HG03095 (cell line): ENCODE measurements around the gene NEXN.

Experiments
- ATAC-seq: cut with Tn5 transposase; IDR thresholded peaks from one replicate; pipeline ENCODE4 v1.9.1; 2021; ENCODE audit warnings: moderate library complexity; ENCODE audit not compliant: unreplicated experiment

The NEXN gene

DNA sequence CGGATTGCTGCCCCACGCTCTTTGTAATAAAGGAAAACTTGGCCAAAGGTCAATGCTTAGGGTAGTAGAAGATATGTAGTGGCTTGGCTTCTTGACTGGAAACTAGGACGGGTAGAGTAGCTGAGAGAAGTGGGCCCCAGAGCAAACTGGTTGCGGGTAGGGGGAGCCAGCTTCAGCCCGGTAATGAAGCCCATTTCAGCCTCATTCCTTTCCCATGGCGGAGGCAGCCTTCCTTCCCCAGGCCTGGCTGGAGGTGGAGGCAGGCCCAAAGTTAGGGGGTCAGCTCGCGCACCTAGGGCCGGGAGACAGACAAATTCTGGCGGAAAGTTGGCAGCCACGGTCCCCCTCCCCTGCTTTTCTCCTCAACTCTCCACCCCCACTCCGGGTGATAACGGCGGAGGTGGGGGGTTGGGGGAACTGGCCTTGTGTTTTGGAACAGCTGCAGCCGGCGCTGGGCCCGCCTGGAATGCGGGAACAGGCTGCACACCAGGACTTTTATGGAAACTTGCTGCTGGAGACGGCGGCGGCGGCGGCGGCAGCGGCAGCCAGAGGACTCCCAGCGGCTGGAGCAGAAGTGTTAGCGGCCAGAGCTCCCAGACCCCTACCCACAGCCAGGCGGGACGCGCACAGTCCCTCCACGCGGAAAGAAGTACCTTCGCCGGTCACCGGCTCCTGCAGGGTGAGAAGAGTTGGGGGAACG lies at the start of gene NEXN:
Gene NEXN, plus strand, starts transcription at position 544 of the 700 bp plus-strand sequence. CDS start 27,483 bp downstream, outside the sequence.
- ATAC-seq, result no peak

GRCh38 chr1:77841574-77841973 lies 46.9 kb upstream of the NEXN start:
- no peak for ATAC-seq

- ATAC-seq, result no peak
Observed at GRCh38 chr1:77845951-77846350, 42.5 kb upstream of the NEXN start.

DNA sequence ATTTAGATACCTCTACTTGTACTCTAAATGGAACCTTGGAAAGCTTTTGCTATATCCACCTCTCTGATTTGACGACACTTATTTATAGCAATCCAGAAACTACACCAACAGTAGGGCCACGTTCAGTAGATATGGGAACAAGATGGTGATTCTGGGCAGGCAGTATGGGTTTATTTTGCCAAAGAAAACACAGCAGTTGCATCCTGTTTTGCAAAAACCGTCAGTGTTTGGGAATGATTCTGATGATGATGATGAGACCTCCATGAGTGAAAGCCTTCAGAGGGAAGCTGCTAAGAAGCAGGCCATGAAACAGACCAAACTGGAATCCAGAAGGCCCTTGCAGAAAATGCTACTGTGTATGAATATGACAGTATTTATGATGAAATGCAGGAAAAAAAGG lies 41.5 kb upstream of the NEXN start:
- no peak for ATAC-seq

GRCh38 chr1:77847621-77848080 lies 40.8 kb upstream of the NEXN start:
- ATAC-seq, result no peak

- ATAC-seq, result no peak
Observed at GRCh38 chr1:77850082-77850481, 38.3 kb upstream of the NEXN start.

GRCh38 chr1:77857552-77857951 lies 30.9 kb upstream of the NEXN start:
- ATAC-seq, result no peak

GRCh38 chr1:77858725-77859124 lies 29.7 kb upstream of the NEXN start:
- no peak for ATAC-seq

GRCh38 chr1:77859248-77859647 lies 29.2 kb upstream of the NEXN start:
- no peak for ATAC-seq

DNA sequence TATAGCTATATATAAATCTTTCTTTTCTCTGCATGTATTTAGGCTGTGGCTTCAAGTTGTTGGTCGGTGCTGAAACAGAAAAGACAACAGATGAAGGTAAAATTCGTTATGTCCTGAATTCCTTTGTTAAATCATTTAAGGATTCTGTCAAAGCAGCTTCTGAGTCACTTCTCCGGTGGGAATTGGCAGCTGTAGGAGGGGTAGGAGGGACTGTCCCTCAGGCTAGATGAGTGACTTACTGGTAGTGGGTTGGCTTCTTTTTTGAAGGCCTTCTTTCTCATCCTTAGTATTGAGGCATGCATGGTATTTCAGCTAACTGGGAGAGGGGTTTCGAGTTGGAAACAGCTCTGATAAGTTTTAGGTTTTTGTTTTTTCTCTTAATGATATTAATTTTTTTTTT lies 22.1 kb upstream of the NEXN start:
- ATAC-seq, result no peak

DNA sequence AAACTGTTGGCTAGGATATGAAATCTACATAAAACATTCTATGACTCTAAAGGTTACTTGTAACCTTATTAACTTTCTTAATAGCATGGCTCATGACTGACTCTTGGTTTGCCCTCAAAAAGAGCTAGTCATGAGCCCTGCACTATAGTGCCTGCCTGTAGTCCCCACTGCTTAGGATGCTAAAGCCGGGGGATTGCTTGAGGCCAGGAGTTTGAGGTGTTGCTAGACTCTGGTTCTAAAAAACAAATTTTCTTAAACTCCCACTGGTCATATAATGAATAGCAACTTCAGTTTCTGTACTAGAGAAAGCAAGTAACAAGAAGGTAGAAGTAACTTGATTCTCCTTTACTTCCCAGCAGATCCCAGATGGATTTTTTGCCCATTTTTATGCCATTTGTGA lies 15.8 kb upstream of the NEXN start:
- ATAC-seq, result no peak

DNA sequence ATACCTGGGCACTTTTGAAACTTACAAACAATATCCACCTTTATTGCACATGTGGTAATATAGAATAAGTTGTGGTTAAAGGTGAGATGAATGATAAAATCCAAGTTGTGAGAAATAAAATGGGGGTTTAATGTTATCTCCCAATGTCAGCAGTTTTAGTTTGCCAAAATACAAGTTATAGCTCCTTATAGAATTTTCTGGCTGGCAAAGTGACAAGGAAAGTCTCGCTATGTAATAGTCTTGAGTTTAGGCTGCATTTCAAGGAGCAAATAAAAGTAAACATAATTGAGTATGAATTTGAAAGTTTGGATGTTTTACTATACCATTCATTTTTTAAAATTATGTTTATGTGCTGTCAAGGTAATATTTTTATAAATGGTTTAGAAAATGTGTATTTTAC lies 15.0 kb upstream of the NEXN start:
- no peak for ATAC-seq

- no peak for ATAC-seq
Observed at GRCh38 chr1:77874804-77875445, 13.5 kb upstream of the NEXN start.

DNA sequence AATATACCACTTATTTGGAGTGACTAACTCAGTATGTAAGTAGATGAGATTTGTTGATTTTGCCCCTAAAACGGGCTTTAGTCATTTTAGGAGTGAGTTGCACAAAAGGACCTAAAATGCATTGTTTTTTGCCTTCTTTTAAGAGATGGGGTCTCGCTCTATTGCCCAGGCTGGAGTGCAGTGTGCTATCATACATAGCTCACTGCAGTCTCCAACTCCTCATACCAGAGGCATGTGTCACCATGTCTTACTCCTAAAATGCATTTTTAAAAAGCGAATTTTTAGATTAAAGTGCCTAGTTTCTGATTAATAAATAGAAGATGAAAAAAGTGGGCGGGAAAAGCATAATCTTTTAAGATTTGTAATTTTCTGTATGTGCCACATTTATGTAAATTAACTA lies 11.5 kb upstream of the NEXN start:
- ATAC-seq, result no peak

DNA sequence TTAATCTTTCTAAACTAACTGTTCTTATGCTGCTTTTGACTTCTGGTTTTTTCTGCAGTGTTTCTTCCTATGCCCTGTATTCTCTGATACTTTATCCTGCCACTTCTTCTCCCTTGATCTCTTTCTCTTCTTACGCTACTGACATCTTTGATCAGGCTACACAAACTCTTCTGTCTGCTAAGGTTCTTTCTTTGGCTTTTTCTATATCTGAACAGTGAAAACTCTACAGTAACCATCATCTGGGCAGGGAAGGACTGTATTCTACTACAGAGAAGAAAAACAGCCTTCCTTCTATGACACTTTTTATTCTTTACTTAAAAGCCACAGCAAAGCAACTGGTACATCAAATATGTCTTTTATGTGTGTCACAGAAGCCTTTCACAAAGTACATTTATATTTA lies 7.4 kb upstream of the NEXN start:
- no peak for ATAC-seq

DNA sequence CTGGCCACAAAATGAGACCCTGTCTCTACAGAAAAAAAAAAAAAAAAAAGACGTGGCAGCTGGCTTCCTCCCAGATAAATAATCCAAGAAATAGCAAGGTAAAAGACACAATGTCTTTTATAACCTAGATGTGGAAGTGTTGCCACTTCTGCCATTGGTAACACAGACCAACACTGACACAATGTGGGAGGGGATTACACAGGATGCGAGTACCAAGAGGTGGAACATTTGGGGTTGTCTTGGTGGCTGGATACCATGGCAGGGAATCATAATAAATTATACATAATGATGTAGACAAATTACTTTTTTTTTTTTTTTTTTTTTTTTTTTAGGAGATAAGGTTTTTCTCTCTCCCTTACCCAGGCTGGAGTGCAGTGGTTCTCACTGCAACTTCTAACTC lies 6.0 kb upstream of the NEXN start:
- no peak for ATAC-seq

- no peak for ATAC-seq
Observed at GRCh38 chr1:77888781-77889642, 588 bp downstream of the NEXN start.

- no peak for ATAC-seq
Observed at GRCh38 chr1:77889671-77890070, 1.2 kb downstream of the NEXN start.

- ATAC-seq, result no peak
Observed at GRCh38 chr1:77891200-77891599, 2.8 kb downstream of the NEXN start.

DNA sequence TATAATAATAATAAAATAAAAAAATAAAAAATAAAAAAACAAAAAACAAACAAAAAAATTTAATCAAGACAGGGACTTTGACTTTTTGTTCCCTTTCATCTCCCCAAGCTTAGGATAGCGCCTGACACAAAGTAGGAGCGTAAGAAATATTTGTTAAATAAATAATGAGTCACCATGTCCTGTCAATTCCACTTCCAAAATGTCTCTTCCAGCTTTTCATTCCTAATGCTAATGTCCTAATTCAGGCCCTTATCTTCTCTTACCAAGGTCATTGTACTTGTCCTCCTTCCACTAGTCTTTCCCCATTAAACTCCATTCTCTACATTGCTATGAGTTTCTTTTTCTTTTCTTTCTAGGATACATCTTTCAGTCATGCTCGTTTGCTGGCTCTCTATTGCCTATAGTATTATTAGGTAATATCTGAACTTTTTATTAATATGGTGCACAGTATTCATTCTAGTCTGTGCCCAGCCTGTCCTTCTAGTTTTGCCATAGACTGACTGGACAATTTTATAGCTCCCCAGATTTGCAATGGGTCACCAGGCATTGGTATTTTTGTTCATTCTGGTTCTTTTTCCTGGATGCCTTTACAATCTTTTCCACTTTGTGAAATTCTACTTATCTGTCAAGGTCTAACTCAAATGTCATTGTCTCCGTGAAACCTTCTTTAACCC lies 11.4 kb downstream of the NEXN start:
- ATAC-seq, result no peak

DNA sequence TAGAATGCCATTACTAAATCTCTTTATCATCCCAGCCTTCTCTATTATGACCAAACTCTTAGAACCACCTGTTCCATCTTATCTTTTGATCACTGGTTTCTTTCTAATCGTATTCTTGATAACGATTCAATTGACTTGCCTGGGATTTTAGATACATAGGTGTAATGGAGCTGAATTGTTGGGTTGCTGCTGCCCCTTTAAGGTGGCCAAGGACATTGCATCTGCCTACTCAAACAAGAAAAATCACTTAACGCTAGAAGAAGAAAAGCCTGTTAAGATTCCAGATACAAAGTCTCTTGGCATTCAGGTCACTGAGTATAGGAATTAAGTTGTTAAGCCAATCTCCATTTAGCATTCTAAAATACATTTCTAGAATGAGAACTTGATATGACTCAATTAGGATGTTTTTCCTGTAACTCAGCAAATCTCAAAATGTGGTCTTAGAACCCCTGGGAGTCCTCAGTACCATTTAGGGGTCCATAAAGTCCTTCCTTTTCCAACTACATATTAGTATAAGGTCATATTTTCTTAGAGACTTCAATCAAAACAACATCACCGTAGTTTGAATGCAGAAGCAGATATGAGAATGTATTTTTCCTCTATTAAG lies 12.4 kb downstream of the NEXN start:
- no peak for ATAC-seq
